ENCODE data around the gene SCGB1C1.
A peak's percentile ranks its signal among the peaks of the same experiment; 100 is the strongest.
"Not testable (repeated sequence)": the region's sequence is repeated elsewhere in the genome, so short reads cannot be mapped to it uniquely, and the experiment has no call there.

The SCGB1C1 gene

DNA sequence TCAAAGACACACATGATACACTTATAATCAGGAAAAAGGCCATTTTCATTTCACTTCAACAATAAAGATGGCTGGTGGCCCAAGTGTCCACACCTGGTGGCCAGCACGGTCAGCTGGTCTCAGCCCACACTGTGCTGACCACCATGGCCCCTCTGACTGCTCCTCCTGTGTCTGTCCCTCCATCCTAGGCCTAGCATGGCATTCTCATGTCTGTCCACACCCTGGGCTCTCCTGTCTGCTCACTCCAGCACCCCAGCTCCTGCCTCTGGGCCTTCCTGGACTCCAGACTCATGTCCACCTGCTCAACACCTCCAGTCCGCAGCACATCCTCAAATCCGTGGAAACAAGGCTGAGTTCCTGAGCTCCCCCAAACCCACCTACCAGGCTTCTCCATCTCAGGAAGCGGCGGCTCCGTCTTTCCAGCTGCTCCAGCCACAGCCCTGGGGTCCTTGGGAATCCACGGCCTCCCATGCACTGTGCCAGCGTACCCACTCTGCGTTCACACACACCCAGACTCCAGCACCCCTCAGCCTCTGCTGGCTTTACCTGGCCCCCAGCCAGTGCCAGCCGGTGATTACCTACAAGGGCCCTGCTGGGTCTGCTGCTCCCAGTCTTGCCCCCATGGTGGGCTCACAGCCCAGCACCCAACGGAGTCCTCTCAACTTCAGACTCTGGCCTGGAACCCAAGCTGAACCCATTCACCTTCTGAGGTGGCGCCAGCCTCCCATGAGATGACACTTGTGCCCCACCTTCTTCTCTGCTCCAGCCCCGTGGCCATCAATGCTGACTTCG, 29.3 kb downstream of the SCGB1C1 start:
- H3K9me3 Mint-ChIP-seq: no peaks in the 10 kb centered on the region
- DNase-seq (ENCODE audit: low spot score in 2 of 2) (no peak), ATAC-seq (no peak)
- H3K4me1 Mint-ChIP-seq: peaks cover 25% of the 10 kb centered on the region
- H3K36me3 Mint-ChIP-seq: peaks cover 15% of the 10 kb centered on the region
- H3K27ac Mint-ChIP-seq: no peak overlapping the region
- H3K4me3 Mint-ChIP-seq: no peak overlapping the region

DNA sequence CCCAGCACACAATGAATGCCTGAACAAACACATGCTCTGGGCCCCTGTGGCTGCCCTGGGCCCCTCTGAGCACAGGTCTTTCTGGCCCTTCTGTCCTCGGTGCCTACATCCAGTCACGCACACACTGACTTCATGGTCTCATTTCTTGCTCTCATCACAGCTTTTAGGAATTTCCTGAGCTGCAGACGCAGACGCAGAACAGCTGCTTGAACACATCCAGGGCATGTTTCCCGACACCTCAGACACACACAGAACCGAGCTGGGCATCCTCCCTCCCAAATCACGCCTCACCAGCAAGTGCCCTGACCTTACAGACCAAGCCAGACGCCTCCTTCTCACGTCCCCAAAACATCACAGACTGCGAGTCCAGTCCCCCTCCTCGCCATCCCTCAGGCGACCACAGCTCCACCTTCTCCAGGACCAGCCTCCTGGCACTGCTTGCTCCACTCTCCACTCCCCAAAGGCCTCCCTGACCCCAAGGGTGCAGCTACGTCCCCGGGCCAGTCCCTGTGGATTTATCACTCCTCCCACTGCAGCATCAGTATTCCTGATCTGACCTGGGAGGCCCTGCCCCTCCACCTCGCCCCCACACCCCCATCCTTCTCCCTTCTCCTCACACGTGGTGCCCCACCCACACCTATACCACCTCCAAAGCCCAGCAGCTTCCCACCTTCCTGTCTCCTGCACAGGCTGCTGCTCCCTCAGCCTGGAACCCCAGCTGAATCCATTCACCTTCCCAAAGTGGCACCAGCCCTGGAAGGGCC, 30.3 kb downstream of the SCGB1C1 start:
- Mint-ChIP-seq H3K9me3 (no peaks in the 10 kb centered on the region), H3K27ac (peak overlapping the region; percentile 51), H3K4me3 (no peak overlapping the region), H3K4me1 (peaks cover 15% of the 10 kb centered on the region), H3K36me3 (peaks cover 6% of the 10 kb centered on the region)
- no peak for ATAC-seq
- DNase-seq (ENCODE audit: low spot score in 2 of 2): no peak

DNA sequence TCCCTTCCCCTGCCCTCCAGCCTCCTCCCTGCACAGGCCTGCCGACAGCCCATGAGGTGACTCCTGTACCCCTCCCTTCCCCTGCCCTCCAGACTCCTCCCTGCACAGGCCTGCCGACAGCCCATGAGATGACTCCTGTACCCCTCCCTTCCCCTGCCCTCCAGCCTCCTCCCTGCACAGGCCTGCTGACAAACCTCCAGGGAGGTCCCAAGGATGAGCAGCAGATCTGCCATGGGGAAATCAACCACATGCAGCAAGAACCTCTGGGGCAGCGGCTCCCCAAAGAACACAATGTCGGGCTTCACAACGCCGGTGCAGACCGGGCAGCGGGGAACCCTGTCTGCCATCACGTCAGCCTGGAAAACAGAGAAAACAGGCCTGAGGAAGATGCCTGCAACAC, 31.0 kb downstream of the SCGB1C1 start:
- Mint-ChIP-seq H3K4me1 (peaks cover 20% of the 10 kb centered on the region), H3K4me3 (no peak overlapping the region), H3K27ac (no peak overlapping the region), H3K9me3 (no peaks in the 10 kb centered on the region), H3K36me3 (peaks cover 8% of the 10 kb centered on the region)
- no peak for ATAC-seq
- no peak for DNase-seq (ENCODE audit: low spot score in 2 of 2)

DNA sequence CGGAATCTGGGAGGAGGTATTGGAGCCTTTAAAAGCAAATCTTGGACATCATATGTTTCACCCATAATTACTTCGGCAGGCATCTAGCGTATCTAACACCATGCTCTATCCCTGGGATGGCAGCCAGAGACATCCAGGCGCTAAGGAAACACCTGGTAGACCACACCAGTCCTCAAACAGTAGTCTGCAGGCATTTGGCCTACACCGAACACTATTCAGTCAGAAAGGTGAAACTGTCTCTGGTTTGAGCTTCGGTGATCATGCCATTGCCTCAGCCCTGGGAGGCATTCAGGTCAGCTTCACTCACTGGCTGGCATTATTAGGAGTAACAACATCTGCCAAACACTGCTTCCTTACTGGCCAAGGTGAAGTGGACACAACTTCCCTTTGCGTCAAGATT, 31.5 kb downstream of the SCGB1C1 start:
- DNase-seq (ENCODE audit: low spot score in 2 of 2) (no peak), ATAC-seq (no peak)
- no peaks in the 10 kb centered on the region for H3K9me3 Mint-ChIP-seq
- no peak overlapping the region for H3K27ac Mint-ChIP-seq
- H3K36me3 Mint-ChIP-seq: peaks cover 9% of the 10 kb centered on the region
- H3K4me3 Mint-ChIP-seq: no peak overlapping the region
- H3K4me1 Mint-ChIP-seq: peaks cover 20% of the 10 kb centered on the region

DNA sequence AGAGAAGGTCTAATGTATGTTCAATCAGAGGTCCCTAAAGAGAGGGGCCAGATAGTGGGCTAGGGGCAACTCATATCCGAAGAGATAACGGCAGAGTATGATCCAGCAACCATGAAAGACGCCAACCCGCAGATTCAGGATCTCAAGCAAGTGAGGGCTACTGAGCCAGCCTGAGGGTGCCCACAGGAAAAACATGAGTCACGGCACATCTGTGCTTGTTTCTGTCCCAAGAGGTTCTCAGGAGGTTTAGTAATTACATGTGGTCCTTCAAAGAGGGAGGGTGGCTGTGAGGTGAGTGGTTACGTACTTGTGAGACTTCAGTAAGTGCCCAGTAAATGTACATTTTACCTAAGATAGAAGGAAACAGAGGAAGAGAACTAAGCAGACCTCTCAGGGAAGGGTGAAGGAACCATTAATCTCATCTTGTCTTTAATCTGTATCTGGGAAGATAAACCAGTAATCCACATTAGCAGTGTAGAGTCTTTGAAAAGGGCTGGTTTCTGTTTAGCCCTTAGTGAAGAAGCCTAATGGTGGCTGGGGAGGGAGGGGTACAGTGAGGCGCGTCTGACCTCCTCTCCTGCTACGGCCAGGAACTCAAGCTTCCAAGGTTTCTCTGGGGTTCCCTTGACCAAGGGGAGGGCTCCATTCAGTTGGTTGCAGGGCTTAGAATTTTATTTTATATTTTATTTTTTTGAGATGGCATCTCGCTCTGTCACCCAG, 33.0 kb downstream of the SCGB1C1 start:
- peaks cover 19% of the 10 kb centered on the region for H3K36me3 Mint-ChIP-seq
- H3K9me3 Mint-ChIP-seq: no peaks in the 10 kb centered on the region
- peak overlapping the region; percentile 75 for H3K27ac Mint-ChIP-seq
- H3K4me1 Mint-ChIP-seq: peaks cover 20% of the 10 kb centered on the region
- no peak overlapping the region for H3K4me3 Mint-ChIP-seq
- no peak for DNase-seq (ENCODE audit: low spot score in 2 of 2)
- ATAC-seq: peak; percentile 76

DNA sequence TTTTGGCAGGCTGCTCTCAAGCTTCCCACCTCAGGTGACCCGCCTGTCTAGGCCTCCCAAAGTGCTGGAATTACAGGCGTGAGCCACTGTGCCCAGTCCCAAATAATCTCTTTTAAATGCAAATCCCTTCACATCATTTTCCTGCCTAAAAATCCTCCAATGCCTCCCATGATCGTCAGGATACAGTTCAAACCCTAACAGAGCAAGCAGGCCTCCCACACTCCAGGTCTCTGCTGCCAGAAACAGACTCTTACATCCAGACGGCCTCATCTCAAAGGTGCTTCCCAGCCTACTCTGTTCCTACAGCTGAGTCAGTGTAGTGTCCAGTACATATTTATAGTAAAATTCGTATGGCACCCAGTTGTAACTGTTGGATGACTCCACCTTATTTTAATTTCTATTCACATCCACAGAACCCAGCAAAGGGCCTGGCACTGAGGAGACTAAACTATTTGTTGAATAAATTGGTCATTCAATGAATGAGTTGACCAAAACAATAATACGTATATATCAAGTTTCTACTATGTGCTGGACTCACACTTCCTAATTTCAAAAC, 35.0 kb downstream of the SCGB1C1 start:
- Mint-ChIP-seq H3K9me3 (no peaks in the 10 kb centered on the region), H3K27ac (peak overlapping the region; percentile 26), H3K4me1 (peaks cover 22% of the 10 kb centered on the region), H3K36me3 (peaks cover 19% of the 10 kb centered on the region), H3K4me3 (no peak overlapping the region)
- ATAC-seq: no peak
- no peak for DNase-seq (ENCODE audit: low spot score in 2 of 2)

DNA sequence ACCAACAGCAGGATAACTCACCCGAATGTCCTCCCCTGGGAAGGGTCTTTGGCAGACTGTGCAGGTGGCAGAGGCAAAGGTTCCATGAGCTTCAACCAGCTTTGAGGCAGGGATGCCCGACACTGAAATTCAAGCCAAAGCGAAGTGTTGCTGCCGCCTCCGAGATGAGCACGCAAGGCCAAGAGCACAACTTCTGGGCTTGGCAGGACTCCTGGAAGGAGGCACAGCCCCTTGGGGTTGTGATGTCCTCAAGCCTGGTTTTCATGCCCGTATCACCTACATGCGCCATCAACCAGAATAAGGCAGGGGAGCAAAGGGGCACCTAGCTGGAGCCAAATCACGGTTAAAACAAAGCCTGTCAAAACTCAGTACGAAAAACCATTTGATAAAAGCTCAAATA, 37.6 kb downstream of the SCGB1C1 start:
- Mint-ChIP-seq H3K4me1 (peaks cover 19% of the 10 kb centered on the region), H3K27ac (no peak overlapping the region)
- no peak for DNase-seq (ENCODE audit: low spot score in 2 of 2)

DNA sequence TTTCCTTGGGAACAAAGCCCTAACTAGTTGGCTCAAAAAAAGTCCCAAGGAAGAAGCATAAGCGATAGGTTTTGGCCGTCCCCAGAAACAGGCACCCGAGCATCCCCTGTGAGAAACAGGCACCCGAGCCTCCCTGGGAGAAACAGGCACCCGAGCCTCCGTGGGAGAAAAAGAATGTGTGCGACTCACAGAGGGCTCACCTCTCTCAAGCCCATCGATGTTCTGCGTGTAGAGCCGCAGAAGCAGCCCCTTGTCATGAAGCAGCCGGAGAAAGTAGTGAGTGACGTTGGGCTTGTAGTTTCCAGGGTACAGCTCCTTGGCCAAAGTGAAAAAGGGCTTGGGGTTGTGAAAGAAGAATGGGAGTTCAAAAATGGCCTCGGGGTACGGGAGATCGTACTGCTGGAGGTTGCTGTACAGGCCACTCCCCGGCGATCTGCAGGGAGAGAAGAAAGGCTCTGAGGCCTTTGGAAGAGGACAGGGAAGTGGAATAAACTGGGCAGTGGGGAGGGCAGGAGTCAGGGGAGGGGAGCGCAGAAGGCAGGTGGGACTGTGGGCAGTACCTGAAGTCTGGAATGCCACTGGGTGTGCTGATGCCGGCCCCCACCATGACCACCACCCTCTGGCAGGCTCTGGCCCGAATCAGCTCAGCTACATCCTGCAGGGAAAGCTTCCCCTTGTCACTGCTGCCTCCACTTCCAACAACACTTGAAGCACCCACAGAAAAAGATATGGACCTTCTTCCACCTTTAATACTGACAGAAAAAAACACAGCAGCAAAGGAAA, 40.1 kb downstream of the SCGB1C1 start:
- Mint-ChIP-seq H3K4me3 (no peak overlapping the region), H3K9me3 (no peaks in the 10 kb centered on the region), H3K4me1 (peaks cover 18% of the 10 kb centered on the region), H3K36me3 (peaks cover 38% of the 10 kb centered on the region), H3K27ac (peak overlapping the region; percentile 54)
- ATAC-seq: no peak
- no peak for DNase-seq (ENCODE audit: low spot score in 2 of 2)

More for the DNA sequence above, 37.6 kb downstream of the SCGB1C1 start:
- no peaks in the 10 kb centered on the region for H3K9me3 Mint-ChIP-seq
- no peak for ATAC-seq
- no peak overlapping the region for H3K4me3 Mint-ChIP-seq
- peaks cover 19% of the 10 kb centered on the region for H3K36me3 Mint-ChIP-seq

DNA sequence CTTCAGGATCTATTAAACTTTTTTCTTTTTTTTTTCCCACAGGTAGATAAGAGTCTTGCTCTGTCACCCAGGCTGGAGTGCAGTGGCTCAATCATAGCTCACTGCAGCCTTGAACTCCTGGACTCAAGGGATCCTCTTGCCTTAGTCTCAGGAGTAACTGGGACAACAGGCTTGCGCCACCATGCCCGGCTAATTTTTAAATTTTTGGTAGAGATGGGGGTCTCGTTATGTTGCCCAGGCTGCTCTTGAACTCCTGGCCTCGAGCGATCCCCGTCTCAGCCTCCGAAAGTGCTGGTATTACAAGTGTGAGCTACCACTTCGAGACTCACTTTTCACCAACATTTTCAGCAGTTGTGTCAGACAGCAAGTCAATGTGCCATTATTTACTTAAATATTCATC, 42.3 kb downstream of the SCGB1C1 start:
- DNase-seq (ENCODE audit: low spot score in 2 of 2) (no peak), ATAC-seq (no peak)
- H3K4me3 Mint-ChIP-seq: peak overlapping the region; percentile 92
- no peaks in the 10 kb centered on the region for H3K9me3 Mint-ChIP-seq
- peaks cover 22% of the 10 kb centered on the region for H3K4me1 Mint-ChIP-seq
- peak overlapping the region; percentile 98 for H3K27ac Mint-ChIP-seq
- H3K36me3 Mint-ChIP-seq: peaks cover 45% of the 10 kb centered on the region

DNA sequence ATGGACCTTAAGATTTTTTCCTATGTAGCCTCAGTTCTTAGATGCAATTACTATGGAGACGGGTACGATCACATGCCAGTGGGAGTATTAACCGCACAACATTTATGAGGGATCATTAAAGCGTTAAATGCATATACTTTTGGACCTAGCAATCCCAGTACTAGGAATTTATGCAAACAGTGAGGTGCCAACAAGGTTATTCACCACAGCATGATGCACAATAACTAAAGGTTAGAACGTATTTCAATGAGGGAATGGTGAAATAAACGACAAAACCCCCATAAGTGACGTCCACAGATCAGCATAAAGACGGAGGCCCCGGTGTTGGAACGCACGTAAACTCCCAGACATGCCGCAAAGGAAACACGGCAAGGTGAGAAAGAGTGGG, 42.7 kb downstream of the SCGB1C1 start:
- Mint-ChIP-seq H3K27ac (peak overlapping the region; percentile 98), H3K4me1 (peaks cover 22% of the 10 kb centered on the region), H3K36me3 (peaks cover 45% of the 10 kb centered on the region), H3K9me3 (no peaks in the 10 kb centered on the region), H3K4me3 (peak overlapping the region; percentile 92)
- DNase-seq (ENCODE audit: low spot score in 2 of 2) (no peak), ATAC-seq (peak; percentile 54)

DNA sequence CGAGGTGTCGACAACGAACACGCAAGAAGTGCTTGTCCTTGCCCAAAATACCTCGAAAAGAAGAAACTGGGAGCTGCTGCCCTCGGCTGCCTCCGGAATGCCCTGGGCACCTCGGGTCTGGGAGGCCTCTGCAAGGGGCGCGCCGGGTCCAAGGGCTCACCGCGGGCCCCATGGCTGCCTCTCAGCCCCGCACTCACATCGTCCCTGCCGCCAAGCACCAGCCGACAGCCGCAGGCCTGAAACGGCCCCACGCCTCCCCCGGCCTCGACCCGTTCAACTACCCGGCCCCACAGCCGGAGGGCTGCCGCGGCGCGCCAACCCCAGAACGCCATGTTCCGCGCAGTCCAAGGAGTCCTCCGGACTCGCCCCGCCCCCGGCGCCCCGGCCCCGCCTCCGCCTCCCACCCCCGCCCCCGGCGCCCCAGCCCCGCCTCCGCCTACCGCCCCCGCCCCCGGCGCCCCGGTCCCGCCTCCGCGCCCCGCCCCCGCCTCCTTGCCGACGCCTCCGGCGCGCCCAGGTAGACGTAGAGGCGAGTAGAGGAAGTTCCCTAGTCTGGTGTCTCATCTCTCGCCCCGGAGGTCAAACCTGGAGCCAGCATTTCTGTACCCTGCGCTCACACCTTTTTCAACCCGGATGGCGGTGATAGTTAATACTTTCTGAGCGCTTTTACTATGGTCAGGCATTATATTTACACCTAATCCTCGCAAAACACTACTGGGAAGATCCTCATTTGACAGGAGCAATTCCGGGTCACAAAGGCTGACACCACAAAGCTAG, 43.3 kb downstream of the SCGB1C1 start, which contains the start of gene SIRT3:
TSS of gene SIRT3 (minus strand) at position 346 of the 777 bp plus-strand sequence. CDS start at position 332, 14 bp downstream.
- H3K4me1 Mint-ChIP-seq: peaks cover 24% of the 10 kb centered on the region
- no peaks in the 10 kb centered on the region for H3K9me3 Mint-ChIP-seq
- peaks cover 51% of the 10 kb centered on the region for H3K36me3 Mint-ChIP-seq
- peak within 1 kb of the TSS; percentile 98 for H3K27ac Mint-ChIP-seq
- peak; percentile 54 to 87 for DNase-seq (ENCODE audit: low spot score in 2 of 2)
- peak within 1 kb of the TSS; percentile 92 for H3K4me3 Mint-ChIP-seq
- peak; percentile 89 for ATAC-seq

DNA sequence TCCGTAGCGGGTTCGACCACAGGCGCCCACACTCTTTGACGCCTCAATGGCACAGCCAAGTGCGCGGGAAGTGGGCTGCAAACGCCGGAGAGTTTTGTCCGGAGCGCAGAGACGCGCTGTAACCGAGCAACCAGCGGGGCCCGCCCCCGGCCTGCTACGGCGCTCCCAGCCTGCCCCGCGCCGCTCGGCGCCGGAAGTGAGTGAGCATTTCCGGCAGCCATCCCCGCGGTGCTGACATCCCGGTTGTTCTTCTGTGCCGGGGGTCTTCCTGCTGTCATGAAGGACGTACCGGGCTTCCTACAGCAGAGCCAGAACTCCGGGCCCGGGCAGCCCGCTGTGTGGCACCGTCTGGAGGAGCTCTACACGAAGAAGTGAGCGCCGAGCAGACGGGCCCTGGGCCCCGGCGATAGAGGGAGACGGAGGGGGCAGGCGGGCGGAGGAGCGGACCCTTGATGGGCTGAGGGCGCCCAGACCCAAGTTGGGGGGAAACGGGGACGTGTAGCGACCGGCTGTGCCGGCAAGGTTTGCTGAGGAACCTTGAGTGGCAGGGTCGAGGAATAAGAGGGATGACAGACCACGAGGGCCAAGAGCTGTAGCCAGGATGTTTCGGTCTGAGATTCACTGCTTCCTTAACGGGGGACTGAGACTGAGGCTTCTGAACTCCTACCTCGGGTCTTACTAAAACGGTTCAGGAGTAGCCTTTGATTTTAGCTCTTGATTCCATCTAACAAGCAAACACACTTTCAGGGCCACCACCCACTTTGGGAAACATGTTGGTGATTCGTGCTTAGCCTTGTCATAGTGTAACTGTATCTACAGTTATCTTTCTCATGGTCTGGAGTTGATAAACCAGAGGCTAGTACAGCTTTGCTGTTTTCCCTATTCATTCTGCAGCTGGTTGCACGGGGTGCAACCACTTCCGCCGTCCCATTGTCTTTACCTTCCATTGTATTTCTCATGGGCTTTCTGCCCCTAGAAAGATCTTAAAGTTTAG, 44.2 kb downstream of the SCGB1C1 start, which contains the start of gene PSMD13:
TSS of gene PSMD13 (plus strand) at position 203 of the 994 bp plus-strand sequence. CDS start at position 277, 74 bp downstream.
- H3K27ac Mint-ChIP-seq: peak within 1 kb of the TSS; percentile 98
- peak; percentile 93 for ATAC-seq
- no peaks in the 10 kb centered on the region for H3K9me3 Mint-ChIP-seq
- H3K36me3 Mint-ChIP-seq: peaks cover 60% of the 10 kb centered on the region
- DNase-seq (ENCODE audit: low spot score in 2 of 2): peak; percentile 82 to 90
- peaks cover 33% of the 10 kb centered on the region for H3K4me1 Mint-ChIP-seq
- H3K4me3 Mint-ChIP-seq: peak within 1 kb of the TSS; percentile 92

DNA sequence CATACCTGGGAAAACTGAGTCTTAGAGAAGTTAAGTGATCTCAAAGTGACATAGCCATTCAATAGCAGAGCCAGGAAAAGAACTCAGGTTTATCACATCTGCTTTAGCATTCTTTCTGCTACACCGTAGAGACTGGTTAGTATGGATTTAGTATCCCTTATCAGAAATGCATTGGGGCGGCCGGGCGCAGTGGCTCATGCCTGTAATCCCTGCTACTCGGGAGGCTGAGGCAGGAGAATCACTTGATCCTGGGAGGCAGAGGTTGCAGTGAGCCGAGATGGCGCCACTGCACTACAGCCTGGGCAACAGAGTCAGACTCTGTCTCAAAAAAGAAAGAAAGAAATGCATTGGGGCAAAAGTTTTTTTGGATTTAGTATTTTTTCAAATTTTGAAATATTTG, 45.5 kb downstream of the SCGB1C1 start:
- H3K9me3 Mint-ChIP-seq; DNase-seq (ENCODE audit: low spot score in 2 of 2); ATAC-seq; H3K27ac Mint-ChIP-seq: not testable (repeated sequence)
- peak overlapping the region; percentile 92 for H3K4me3 Mint-ChIP-seq
- H3K36me3 Mint-ChIP-seq: peaks cover 73% of the 10 kb centered on the region
- H3K4me1 Mint-ChIP-seq: peaks cover 35% of the 10 kb centered on the region

All from stimulated activated effector memory CD8-positive, alpha-beta T cell treated with anti-CD3 and anti-CD28 coated beads, Interleukin-12 subunit alpha, Interleukin-12 subunit beta, amount 100 ng/mL, for 72 hours (primary cell).